BJ (cell line): Measurements from ENCODE around the gene B3GNT8. TPM values are rescaled to one million over a fixed set of nuclear protein-coding genes. Genes with fewer than 3 reads are reported as not detected.

ENCODE experiments used
- CTCF ChIA-PET: fragments of 350-600 bp; formaldehyde crosslinking; extraction: SDS; loops from one replicate; lab custom pipeline; 2021; ENCODE audit warnings: antibody characterized with exemption, inconsistent platforms; lab: Yijun Ruan, JAX
- POLR2A ChIA-PET: fragments of 300-600 bp; sonication (Branson Sonifier 250); formaldehyde crosslinking; extraction: SDS; loops from one replicate; lab custom pipeline; 2021; ENCODE audit warnings: antibody characterized with exemption; lab: Charles Lee
- DNase-seq: peaks from one replicate; pipeline ENCODE4 v3.0.0-alpha.2; 2011; ENCODE audit warnings: low read depth
- H3K27me3 ChIP-seq: 2 replicates; pipeline ENCODE4 v1.6.0; 2011; ENCODE audit warnings: low read length; ENCODE audit not compliant: control insufficient read depth, insufficient read depth
- H3K36me3 ChIP-seq: 2 replicates; pipeline ENCODE4 v1.5.1; 2011; ENCODE audit warnings: low read length; ENCODE audit not compliant: control insufficient read depth, insufficient read depth
- H3K4me3 ChIP-seq: 2 replicates; pipeline ENCODE4 v1.5.1; 2011; ENCODE audit warnings: low read depth, mild to moderate bottlenecking, control low read depth, low read length
- CTCF ChIP-seq: IDR thresholded peaks from 2 replicates; pipeline ENCODE4 v1.5.1; 2011; ENCODE audit warnings: low read depth, mild to moderate bottlenecking, control low read depth, inconsistent platforms, low read length, moderate library complexity; ENCODE audit not compliant: insufficient read depth
- polyA plus RNA-seq: library from polyadenylated mRNA; depleted of rRNA; stranded (reverse); fragments of >200 nt; gene quantifications from 2 replicates; pipeline ENCODE4 v1.2.3, GENCODE V29; 2011

B3GNT8 gene
- polyA plus RNA-seq, 1 experiment: 0.36 TPM

GRCh38 chr19:41441321-41441945 is 14.3 kb upstream of the B3GNT8 start:
- no peak overlapping the region for H3K4me3 ChIP-seq
- DNase-seq: no peak
- no peaks in the 10 kb centered on the region for H3K36me3 ChIP-seq
- no peaks in the 10 kb centered on the region for H3K27me3 ChIP-seq
- POLR2A ChIA-PET: no interaction called here
- no peak for TF ChIP-seq CTCF
- CTCF ChIA-PET: interaction anchor here (4.4 to 14.7 kb wide), 2 partner anchors 8 to 127 kb away, joined by 32 to 205 read pairs; no protein-coding TSS in a partner anchor

GRCh38 chr19:41439441-41440222 is 12.5 kb upstream of the B3GNT8 start, which contains the start of gene DMAC2:
TSS of gene DMAC2 (minus strand) at chr19:41439912. CDS start at chr19:41439899, 13 bp downstream.
- CTCF ChIA-PET: interaction anchor here (0.6 to 14.7 kb wide), 8 partner anchors 10 to 313 kb away, joined by 3 to 205 read pairs (median 4); partner anchors contain the start of gene B3GNT8
- DNase-seq: peak; percentile 90
- no peaks in the 10 kb centered on the region for H3K27me3 ChIP-seq
- H3K4me3 ChIP-seq: peak within 1 kb of the TSS; percentile 80
- POLR2A ChIA-PET: interaction anchor here (0.8 kb wide), 1 partner anchor 11 kb away, joined by 4 read pairs; no protein-coding TSS in a partner anchor
- peak; percentile 57 for TF ChIP-seq CTCF
- no peaks in the 10 kb centered on the region; the same call in 1 of the 2 replicates for H3K36me3 ChIP-seq

- ChIA-PET POLR2A (no interaction called here), CTCF (interaction anchor here (2.8 to 4.4 kb wide), 2 partner anchors 11 kb away, joined by 10 to 32 read pairs; partner anchors contain the start of gene B3GNT8)
- no peaks in the 10 kb centered on the region for H3K27me3 ChIP-seq
- no peak for TF ChIP-seq CTCF
- H3K36me3 ChIP-seq: peaks cover under 1% of the 10 kb centered on the region; the same call in 1 of the 2 replicates
- no peak for DNase-seq
- H3K4me3 ChIP-seq: no peak overlapping the region
Measured at GRCh38 chr19:41437944-41438574, 10.9 kb upstream of the B3GNT8 start.

- no peaks in the 10 kb centered on the region for H3K27me3 ChIP-seq
- ChIA-PET POLR2A (no interaction called here), CTCF (interaction anchor here (1.9 to 2.3 kb wide), 2 partner anchors 13 to 134 kb away, joined by 4 to 10 read pairs; no protein-coding TSS in a partner anchor)
- DNase-seq: no peak
- no peak for TF ChIP-seq CTCF
- peaks cover 12% of the 10 kb centered on the region for H3K36me3 ChIP-seq
- H3K4me3 ChIP-seq: no peak overlapping the region
Measured at GRCh38 chr19:41436674-41436951, 9.4 kb upstream of the B3GNT8 start.
